ENCODE results near the gene DNAH11. TPM values are rescaled to one million over a fixed set of nuclear protein-coding genes. Genes with fewer than 3 reads are reported as not detected.
"Not testable (repeated sequence)": the region's sequence is repeated elsewhere in the genome, so short reads cannot be mapped to it uniquely, and the experiment has no call there.

Gene DNAH11
- total and polyA plus RNA-seq, 8 donors = 0.46 to 3.8 (median 1.1) TPM

GRCh38 chr7:21670496-21670895 is 127.7 kb downstream of the DNAH11 start:
- DNase-seq (no peak), ATAC-seq (no peak), FAIRE-seq (no peak)
- TF ChIP-seq, protein P1, sequence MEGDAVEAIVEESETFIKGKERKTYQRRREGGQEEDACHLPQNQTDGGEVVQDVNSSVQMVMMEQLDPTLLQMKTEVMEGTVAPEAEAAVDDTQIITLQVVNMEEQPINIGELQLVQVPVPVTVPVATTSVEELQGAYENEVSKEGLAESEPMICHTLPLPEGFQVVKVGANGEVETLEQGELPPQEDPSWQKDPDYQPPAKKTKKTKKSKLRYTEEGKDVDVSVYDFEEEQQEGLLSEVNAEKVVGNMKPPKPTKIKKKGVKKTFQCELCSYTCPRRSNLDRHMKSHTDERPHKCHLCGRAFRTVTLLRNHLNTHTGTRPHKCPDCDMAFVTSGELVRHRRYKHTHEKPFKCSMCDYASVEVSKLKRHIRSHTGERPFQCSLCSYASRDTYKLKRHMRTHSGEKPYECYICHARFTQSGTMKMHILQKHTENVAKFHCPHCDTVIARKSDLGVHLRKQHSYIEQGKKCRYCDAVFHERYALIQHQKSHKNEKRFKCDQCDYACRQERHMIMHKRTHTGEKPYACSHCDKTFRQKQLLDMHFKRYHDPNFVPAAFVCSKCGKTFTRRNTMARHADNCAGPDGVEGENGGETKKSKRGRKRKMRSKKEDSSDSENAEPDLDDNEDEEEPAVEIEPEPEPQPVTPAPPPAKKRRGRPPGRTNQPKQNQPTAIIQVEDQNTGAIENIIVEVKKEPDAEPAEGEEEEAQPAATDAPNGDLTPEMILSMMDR (IDR thresholded peaks at IDR 0.05) = no peak
- Histone ChIP-seq H3K9me3 (no peaks in the 10 kb centered on the region), H3K4me3 (no peak overlapping the region), H3K4me1 (no peaks in the 10 kb centered on the region), H3K27ac (no peak overlapping the region), H3K36me3 (no peaks in the 10 kb centered on the region), H3K27me3 (no peaks in the 10 kb centered on the region)
- 79 to 83% methylated on average over 3 of the region's 3 CpGs for WGBS, 2 donors
- intact Hi-C loops (cut with DNase I) = no loop called here

DNA sequence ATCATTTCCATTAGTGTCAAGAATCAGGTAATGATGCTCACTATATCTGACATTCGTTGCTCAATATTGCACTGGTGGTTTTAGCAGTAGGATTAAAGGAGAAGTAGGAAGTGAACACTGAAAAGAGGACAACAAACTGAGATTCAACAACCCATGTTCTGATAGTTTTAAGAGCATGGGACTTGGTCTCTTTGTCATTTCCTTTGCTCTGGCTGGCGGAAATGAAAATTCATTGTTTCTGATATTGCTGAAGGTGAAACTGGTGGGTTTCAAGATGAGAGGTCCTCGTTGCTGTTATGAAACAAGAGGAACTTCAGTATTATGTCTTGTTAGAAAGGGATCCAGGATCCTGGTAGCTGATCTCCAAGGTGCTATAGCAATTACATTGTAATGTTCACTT is 129.0 kb downstream of the DNAH11 start:
- Histone ChIP-seq H3K4me1 (no peaks in the 10 kb centered on the region), H3K9me3 (no peaks in the 10 kb centered on the region), H3K27ac (no peak overlapping the region), H3K27me3 (no peaks in the 10 kb centered on the region), H3K36me3 (no peaks in the 10 kb centered on the region), H3K4me3 (no peak overlapping the region)
- intact Hi-C loops (cut with DNase I) = no loop called here
- 69 to 82% methylated on average over 3 of the region's 3 CpGs for WGBS, 2 donors
- no peak for ATAC-seq
- DNase-seq = no peak
- TF ChIP-seq, protein P1 (IDR thresholded peaks at IDR 0.05) = no peak
- no peak for FAIRE-seq

GRCh38 chr7:21675255-21675654 is 132.4 kb downstream of the DNAH11 start:
- Histone ChIP-seq H3K27ac (no peak overlapping the region), H3K9me3 (no peaks in the 10 kb centered on the region), H3K27me3 (no peaks in the 10 kb centered on the region), H3K4me1 (no peaks in the 10 kb centered on the region), H3K36me3 (no peaks in the 10 kb centered on the region), H3K4me3 (no peak overlapping the region)
- intact Hi-C loops (cut with DNase I) = no loop called here
- 62 to 73% methylated on average over 3 of the region's 3 CpGs for WGBS, 2 donors
- TF ChIP-seq, protein P1 (IDR thresholded peaks at IDR 0.05) = no peak
- ATAC-seq = no peak
- DNase-seq = no peak
- FAIRE-seq = no peak

- H3K4me1 ChIP-seq = no peaks in the 10 kb centered on the region
- no peaks in the 10 kb centered on the region for H3K27me3 ChIP-seq
- 60 to 69% methylated on average over 5 of the region's 5 CpGs for WGBS, 2 donors
- no peak for FAIRE-seq
- no peak overlapping the region for H3K4me3 ChIP-seq
- no peak overlapping the region for H3K27ac ChIP-seq
- DNase-seq = no peak
- no peak for ATAC-seq
- TF ChIP-seq, protein P1 (IDR thresholded peaks at IDR 0.05) = no peak
- no peaks in the 10 kb centered on the region for H3K9me3 ChIP-seq
- H3K36me3 ChIP-seq = no peaks in the 10 kb centered on the region
- intact Hi-C loops (cut with DNase I) = no loop called here
Measured at GRCh38 chr7:21690705-21691104, 147.9 kb downstream of the DNAH11 start.

DNA sequence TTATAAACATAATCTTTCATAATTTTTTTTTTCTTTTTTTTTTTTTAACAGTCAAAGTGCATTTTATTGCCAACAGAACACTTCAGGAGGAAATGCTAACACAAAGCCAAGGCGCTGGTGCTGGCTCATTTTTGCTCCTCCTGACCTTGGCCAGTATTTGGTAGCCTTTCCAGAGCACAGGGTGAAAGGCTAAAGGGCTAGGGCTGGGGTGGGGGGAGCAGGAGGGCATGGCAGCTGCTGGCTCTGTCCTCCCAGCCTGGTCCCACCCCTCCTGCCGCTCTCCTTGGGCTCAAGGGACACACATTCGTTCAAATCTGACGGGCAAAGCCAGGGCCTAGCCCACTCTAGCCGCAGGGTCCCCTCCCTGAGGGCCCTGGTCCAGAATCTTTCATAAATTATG is 148.3 kb downstream of the DNAH11 start:
- H3K36me3 ChIP-seq; FAIRE-seq; H3K27me3 ChIP-seq; DNase-seq; H3K4me3 ChIP-seq; H3K27ac ChIP-seq; H3K9me3 ChIP-seq; intact Hi-C loops (cut with DNase I); H3K4me1 ChIP-seq: not testable (repeated sequence)
- 56 to 97% methylated on average over 2 to 4 of the region's 5 CpGs for WGBS, 2 donors
- ATAC-seq = peak in 1 of 4 donors; percentile 40

GRCh38 chr7:21700587-21700986 is 157.7 kb downstream of the DNAH11 start:
- H3K4me1 ChIP-seq; H3K27ac ChIP-seq; intact Hi-C loops (cut with DNase I); H3K36me3 ChIP-seq; H3K27me3 ChIP-seq; ATAC-seq; FAIRE-seq; DNase-seq; H3K4me3 ChIP-seq; H3K9me3 ChIP-seq: not testable (repeated sequence)
- WGBS, 2 donors = 55 to 65% methylated on average over 1 of the region's 1 CpG

All from pancreas (tissue), 10 donors.